OCI-LY7 (cell line): ENCODE measurements around the gene TSSK6. TPM values are rescaled to one million over a fixed set of nuclear protein-coding genes. Genes with fewer than 3 reads are reported as not detected.

Source experiments
- BruUV-seq: library from RNA; stranded (reverse); fragments of 400-500 nt; replicated peaks from 2 replicates; lab custom pipeline; 2021; lab: Mats Ljungman, UMichigan
- CTCF ChIA-PET: fragments of 300-600 bp; sonication (Branson Sonifier 250); formaldehyde crosslinking; loops from one replicate; lab custom pipeline; 2022; ENCODE audit warnings: antibody characterized with exemption; ENCODE audit not compliant: unreplicated experiment; lab: Charles Lee
- POLR2A ChIA-PET: fragments of 300-600 bp; sonication (Branson Sonifier 250); formaldehyde crosslinking; loops from one replicate; lab custom pipeline; 2022; ENCODE audit warnings: antibody characterized with exemption; lab: Charles Lee
- DNase-seq: peaks from one replicate; pipeline ENCODE4 v3.0.0-alpha.2; 2015; ENCODE audit warnings: low spot score
- H2AFZ ChIP-seq: fragments of 200-600 bp; sonication (generic), shearing (Covaris generic); 2 replicates; pipeline ENCODE4 v1.6.1; 2014; ENCODE audit warnings: mild to moderate bottlenecking, antibody characterized with exemption, low read length, moderate library complexity
- H3K27ac ChIP-seq: fragments of 200-600 bp; sonication (generic); 2 replicates; pipeline ENCODE4 v1.5.1; 2014; ENCODE audit warnings: mixed run types, low read depth, mild to moderate bottlenecking, moderate library complexity, low read length, inconsistent platforms; ENCODE audit not compliant: poor library complexity, severe bottlenecking
- H3K36me3 ChIP-seq: fragments of 200-600 bp; sonication (generic); 2 replicates; pipeline ENCODE4 v1.6.1; 2014; ENCODE audit warnings: mild to moderate bottlenecking, antibody characterized with exemption, low read length, moderate library complexity, mixed read lengths; ENCODE audit not compliant: insufficient read depth
- H3K4me1 ChIP-seq: fragments of 200-600 bp; sonication (generic); 2 replicates; pipeline ENCODE4 v1.5.1; 2014; ENCODE audit warnings: mild to moderate bottlenecking, low read length; ENCODE audit not compliant: insufficient read depth, poor library complexity, severe bottlenecking
- H3K4me2 ChIP-seq: fragments of 200-600 bp; sonication (generic); 2 replicates; pipeline ENCODE4 v1.6.1; 2014; ENCODE audit warnings: mild to moderate bottlenecking, low read length
- H3K4me3 ChIP-seq: fragments of 200-600 bp; sonication (generic); 2 replicates; pipeline ENCODE4 v1.5.1; 2014; ENCODE audit warnings: mild to moderate bottlenecking, low read depth, low read length; ENCODE audit not compliant: poor library complexity, severe bottlenecking
- H3K79me2 ChIP-seq: fragments of 200-600 bp; sonication (generic); 2 replicates; pipeline ENCODE4 v1.6.1; 2016; ENCODE audit warnings: low read depth, mild to moderate bottlenecking, low read length, moderate library complexity, mixed read lengths; ENCODE audit not compliant: insufficient read depth
- H3K9me2 ChIP-seq: fragments of 200-600 bp; sonication (generic); 2 replicates; pipeline ENCODE4 v1.6.1; 2016; ENCODE audit warnings: mild to moderate bottlenecking, low read length, mixed read lengths; ENCODE audit not compliant: insufficient read depth
- H3K9me3 ChIP-seq: fragments of 200-600 bp; sonication (generic); 2 replicates; pipeline ENCODE4 v1.6.1; 2014; ENCODE audit warnings: mild to moderate bottlenecking, mixed run types, low read length, mixed read lengths
- H4K20me1 ChIP-seq: fragments of 200-600 bp; sonication (generic); 2 replicates; pipeline ENCODE4 v1.6.1; 2014; ENCODE audit warnings: mild to moderate bottlenecking, antibody characterized with exemption, low read length, moderate library complexity, mixed read lengths; ENCODE audit not compliant: insufficient read depth
- EZH2phosphoT487 ChIP-seq: fragments of 200-600 bp; sonication (generic); IDR thresholded peaks from 2 replicates; pipeline ENCODE4 v1.6.1; 2018; ENCODE audit warnings: low read depth, borderline replicate concordance, mild to moderate bottlenecking, mixed run types, antibody characterized with exemption, low read length, moderate library complexity, mixed read lengths
- intact Hi-C: fragments of 100-400 bp; cut with micrococcal nuclease; formaldehyde crosslinking; loops from one replicate; pipeline ENCODE4 v1.10.0; 2022; ENCODE audit not compliant: unreplicated experiment
- total RNA-seq, 2 experiments: library from RNA; depleted of rRNA in 1 of 2; stranded (reverse); fragments of >200 nt in 1 of 2; shearing (Covaris generic) in 1 of 2; gene quantifications; 2 replicates each; pipeline ENCODE4 v1.2.3, GENCODE V29; 2014 to 2022
- TF ChIP-seq, protein P1 (sequence below): fragments of 200-600 bp; sonication (generic); conservative IDR thresholded peaks from 2 replicates; pipeline ENCODE4 v1.5.1; 2014; ENCODE audit warnings: mild to moderate bottlenecking, antibody characterized with exemption, low read length, moderate library complexity, mixed read lengths

TSSK6 gene
- total RNA-seq, 2 experiments from 2014 or later: 6.4 to 10.5 TPM

DNA sequence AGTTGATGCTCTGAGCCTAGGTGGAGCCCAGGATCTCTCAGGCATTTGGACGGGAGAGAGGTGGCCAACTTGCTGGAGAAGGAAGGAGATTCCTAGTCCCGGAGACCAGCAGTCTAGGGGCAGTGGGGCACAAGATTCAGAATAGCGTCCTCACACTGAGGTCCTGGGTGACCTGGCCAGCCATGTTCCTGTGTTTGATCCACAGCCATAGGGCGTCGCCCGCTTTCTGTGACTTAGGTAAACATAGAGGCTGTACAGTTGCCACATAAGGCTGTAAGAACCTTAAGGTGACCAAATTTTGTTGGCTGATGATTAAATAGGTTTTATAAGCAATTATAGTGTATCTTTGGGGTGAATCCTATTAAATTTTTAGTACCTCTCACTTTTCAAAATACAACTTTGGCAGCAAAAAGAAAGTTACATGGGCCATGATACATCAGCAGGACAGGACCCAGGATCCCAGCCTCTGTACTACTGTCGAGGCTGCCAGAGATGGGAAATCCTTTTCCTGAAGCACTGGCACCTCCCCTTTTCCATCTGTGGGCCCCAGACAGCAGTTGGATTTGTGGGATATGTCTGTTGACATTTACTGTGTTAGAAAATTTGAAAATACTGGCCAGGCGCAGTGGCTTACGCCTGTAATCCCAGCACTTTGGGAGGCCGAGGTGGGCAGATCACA is 37.5 kb downstream of the TSSK6 start:
- no peak for DNase-seq
- H3K4me3 ChIP-seq: no peak overlapping the region
- H3K79me2 ChIP-seq: peaks cover 19% of the 10 kb centered on the region; the same call in 1 of the 2 replicates
- no peaks in the 10 kb centered on the region for H3K9me3 ChIP-seq
- TF ChIP-seq EZH2phosphoT487: no peak
- TF ChIP-seq, protein P1, sequence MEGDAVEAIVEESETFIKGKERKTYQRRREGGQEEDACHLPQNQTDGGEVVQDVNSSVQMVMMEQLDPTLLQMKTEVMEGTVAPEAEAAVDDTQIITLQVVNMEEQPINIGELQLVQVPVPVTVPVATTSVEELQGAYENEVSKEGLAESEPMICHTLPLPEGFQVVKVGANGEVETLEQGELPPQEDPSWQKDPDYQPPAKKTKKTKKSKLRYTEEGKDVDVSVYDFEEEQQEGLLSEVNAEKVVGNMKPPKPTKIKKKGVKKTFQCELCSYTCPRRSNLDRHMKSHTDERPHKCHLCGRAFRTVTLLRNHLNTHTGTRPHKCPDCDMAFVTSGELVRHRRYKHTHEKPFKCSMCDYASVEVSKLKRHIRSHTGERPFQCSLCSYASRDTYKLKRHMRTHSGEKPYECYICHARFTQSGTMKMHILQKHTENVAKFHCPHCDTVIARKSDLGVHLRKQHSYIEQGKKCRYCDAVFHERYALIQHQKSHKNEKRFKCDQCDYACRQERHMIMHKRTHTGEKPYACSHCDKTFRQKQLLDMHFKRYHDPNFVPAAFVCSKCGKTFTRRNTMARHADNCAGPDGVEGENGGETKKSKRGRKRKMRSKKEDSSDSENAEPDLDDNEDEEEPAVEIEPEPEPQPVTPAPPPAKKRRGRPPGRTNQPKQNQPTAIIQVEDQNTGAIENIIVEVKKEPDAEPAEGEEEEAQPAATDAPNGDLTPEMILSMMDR: no peak
- no peaks in the 10 kb centered on the region for H3K9me2 ChIP-seq
- H2AFZ ChIP-seq: no peak overlapping the region
- H3K4me1 ChIP-seq: no peaks in the 10 kb centered on the region
- no peak overlapping the region for H3K27ac ChIP-seq
- ChIA-PET POLR2A (no interaction called here), CTCF (no interaction called here)
- intact Hi-C loops: loop anchor here (10.0 kb wide), 1 partner anchor 73 kb away; the partner anchor contains the start of gene GATAD2A
- H3K36me3 ChIP-seq: peaks cover 67% of the 10 kb centered on the region
- H4K20me1 ChIP-seq: no peaks in the 10 kb centered on the region; the same call in 1 of the 2 replicates
- BruUV-seq: no TSS peak
- no peak overlapping the region for H3K4me2 ChIP-seq

DNA sequence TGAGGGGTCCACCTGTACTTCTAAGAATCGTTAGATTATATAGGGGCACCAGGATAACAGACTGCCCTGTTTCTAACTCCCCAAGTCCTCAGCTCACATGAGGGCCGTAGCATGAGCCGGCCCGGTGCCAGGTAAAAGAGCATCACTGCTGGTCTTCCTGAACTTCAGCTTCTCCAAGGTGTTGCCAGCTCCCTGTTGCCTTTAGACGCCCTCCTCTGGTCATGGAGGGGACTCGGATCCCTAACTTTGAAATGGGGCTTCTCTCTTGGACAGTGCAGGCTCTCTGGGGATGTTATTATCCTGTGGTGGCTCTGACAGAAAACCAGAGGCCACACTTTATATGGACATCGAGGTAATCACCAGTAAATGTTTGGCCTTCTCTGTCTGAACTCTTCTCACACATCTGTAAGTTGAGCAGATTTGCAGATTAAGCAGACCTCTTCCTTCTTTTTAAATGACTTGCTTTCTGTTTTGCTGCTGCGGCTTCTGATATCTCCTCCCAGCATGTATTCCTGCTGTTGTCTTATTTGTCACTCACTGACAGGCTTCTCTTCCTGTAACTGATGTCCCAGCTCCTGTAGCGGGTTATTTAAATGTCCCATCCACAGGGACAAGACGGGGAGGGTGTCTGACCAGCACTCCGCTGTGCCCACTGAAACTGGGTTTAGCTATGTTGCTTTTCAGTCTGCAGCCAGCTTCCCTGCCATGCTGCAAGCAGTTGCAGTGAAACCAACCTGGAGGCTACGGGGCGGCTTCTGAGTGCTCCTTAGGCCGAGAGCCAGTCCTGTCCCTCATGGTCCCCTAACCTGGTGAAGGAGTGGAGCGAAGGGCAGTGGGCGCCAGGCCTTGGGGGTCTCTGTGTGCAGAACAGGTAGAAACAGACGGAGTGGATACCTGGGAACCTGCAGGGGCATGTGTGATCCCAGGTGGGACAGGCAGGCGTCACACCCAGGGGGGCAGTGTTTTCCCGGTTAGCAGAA is 39.2 kb downstream of the TSSK6 start:
- peak; percentile 26 for DNase-seq
- Histone ChIP-seq H3K4me2 (no peak overlapping the region), H4K20me1 (no peaks in the 10 kb centered on the region; the same call in 1 of the 2 replicates), H3K4me3 (no peak overlapping the region), H3K9me3 (no peaks in the 10 kb centered on the region), H3K9me2 (no peaks in the 10 kb centered on the region), H3K79me2 (peaks cover 35% of the 10 kb centered on the region; the same call in 1 of the 2 replicates), H3K4me1 (peaks cover 11% of the 10 kb centered on the region), H2AFZ (no peak overlapping the region), H3K27ac (no peak overlapping the region), H3K36me3 (peaks cover 62% of the 10 kb centered on the region)
- CTCF ChIA-PET: no interaction called here
- POLR2A ChIA-PET: no interaction called here
- BruUV-seq: no TSS peak
- TF ChIP-seq EZH2phosphoT487: no peak
- TF ChIP-seq, protein P1: peak; percentile 58
- intact Hi-C loops: loop anchor here (10.0 kb wide), 1 partner anchor 71 kb away; the partner anchor contains the start of gene GATAD2A
